ENCODE results near the gene JOSD1. TPM values are rescaled to one million over a fixed set of nuclear protein-coding genes. Genes with fewer than 3 reads are reported as not detected.

JOSD1 gene
- total RNA-seq, 1 donor, result 86.1 TPM

DNA sequence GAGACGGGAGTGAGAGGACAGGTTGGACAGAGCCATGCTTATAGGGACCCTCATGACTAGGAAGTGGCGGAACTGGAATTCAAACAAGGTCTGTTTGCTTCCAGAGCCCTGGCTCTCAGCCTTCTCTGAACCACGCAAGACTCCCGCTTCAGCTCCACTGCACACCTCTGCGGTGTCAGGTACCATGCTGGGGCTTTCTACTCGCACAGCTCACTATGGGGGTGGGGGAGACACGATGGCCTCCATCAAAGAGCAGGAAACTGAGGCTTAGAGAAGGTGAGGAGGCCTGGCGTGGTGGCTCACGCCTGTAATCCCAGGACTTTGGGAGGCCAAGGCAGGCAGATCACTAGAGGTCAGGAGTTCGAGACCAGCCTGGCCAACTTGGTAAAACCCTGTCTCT lies 40.8 kb upstream of the JOSD1 start:
- no peak for TF ChIP-seq CTCF (IDR thresholded peaks at IDR 0.05; ENCODE audit: extremely low read depth, low read depth, low read length)
- H2AFZ ChIP-seq (ENCODE audit: low read length), result no peak overlapping the region
- DNase-seq (ENCODE audit: insufficient read length, low spot score, missing footprints), result peak; percentile 53
- no peaks in the 10 kb centered on the region for H3K4me1 ChIP-seq (ENCODE audit: insufficient read depth, low read length)
- H3K4me3 ChIP-seq (ENCODE audit: insufficient read depth, low read length), result no peak overlapping the region
- H3K27ac ChIP-seq (ENCODE audit: low read depth, low read length), result no peak overlapping the region
- H3K4me2 ChIP-seq (ENCODE audit: insufficient read depth, low read length), result no peak overlapping the region
- no peaks in the 10 kb centered on the region for H3K79me2 ChIP-seq (ENCODE audit: insufficient read depth, low read length)
- no peaks in the 10 kb centered on the region for H3K9me3 ChIP-seq (ENCODE audit: low read depth, low read length)
- peaks cover 3% of the 10 kb centered on the region for H4K20me1 ChIP-seq (ENCODE audit: insufficient read depth, low read length)
- H3K36me3 ChIP-seq (ENCODE audit: insufficient read depth, low read length), result peaks cover 84% of the 10 kb centered on the region
- no peaks in the 10 kb centered on the region for H3K27me3 ChIP-seq (ENCODE audit: insufficient read depth, low read length)

DNA sequence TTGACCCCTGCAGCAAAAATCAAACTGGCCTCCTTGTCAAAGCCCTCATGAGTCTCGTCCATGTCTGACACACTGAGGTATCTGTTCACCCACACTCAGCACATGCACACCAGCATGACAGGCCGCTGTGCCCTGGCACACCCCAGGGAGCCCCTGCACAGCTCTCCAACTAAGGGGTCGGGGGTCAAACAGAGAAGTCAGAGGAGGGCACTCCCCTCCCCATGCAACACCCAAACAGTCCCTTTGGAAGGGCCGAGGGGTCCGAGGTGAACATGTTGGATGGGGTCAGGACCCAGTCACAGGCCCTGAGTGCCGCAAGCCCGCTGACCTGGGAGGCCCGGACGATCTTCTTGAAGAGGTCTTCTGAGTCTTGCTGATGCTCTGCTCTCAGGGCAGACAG lies 40.4 kb upstream of the JOSD1 start:
- H3K79me2 ChIP-seq (ENCODE audit: insufficient read depth, low read length), result no peaks in the 10 kb centered on the region
- TF ChIP-seq CTCF (IDR thresholded peaks at IDR 0.05; ENCODE audit: extremely low read depth, low read depth, low read length), result no peak
- H3K27ac ChIP-seq (ENCODE audit: low read depth, low read length), result no peak overlapping the region
- H3K27me3 ChIP-seq (ENCODE audit: insufficient read depth, low read length), result no peaks in the 10 kb centered on the region
- H2AFZ ChIP-seq (ENCODE audit: low read length), result no peak overlapping the region
- H3K36me3 ChIP-seq (ENCODE audit: insufficient read depth, low read length), result peaks cover 84% of the 10 kb centered on the region
- H3K9me3 ChIP-seq (ENCODE audit: low read depth, low read length), result no peaks in the 10 kb centered on the region
- no peak for DNase-seq (ENCODE audit: insufficient read length, low spot score, missing footprints)
- H3K4me2 ChIP-seq (ENCODE audit: insufficient read depth, low read length), result no peak overlapping the region
- no peak overlapping the region for H3K4me3 ChIP-seq (ENCODE audit: insufficient read depth, low read length)
- H4K20me1 ChIP-seq (ENCODE audit: insufficient read depth, low read length), result peaks cover 3% of the 10 kb centered on the region
- H3K4me1 ChIP-seq (ENCODE audit: insufficient read depth, low read length), result no peaks in the 10 kb centered on the region

DNA sequence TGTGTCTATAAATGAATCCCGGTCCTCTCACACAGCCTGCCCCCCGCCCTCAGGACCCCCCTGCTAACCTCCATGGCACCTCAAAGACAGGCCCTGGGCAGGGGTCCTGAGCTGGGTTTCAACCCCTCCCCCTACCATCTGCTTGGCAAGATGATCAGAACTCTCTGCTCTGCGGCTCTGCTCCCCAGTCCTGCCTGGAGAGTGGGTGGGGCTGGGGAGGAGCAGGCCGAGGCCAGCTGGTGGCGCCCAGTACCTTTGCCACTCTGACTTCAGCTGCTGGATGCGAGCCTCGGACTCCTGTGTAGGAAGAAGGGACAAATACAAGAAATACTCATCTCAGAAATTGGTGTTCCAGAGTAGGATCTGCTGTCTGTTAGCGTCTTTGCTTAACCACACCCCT lies 40.0 kb upstream of the JOSD1 start:
- no peak overlapping the region for H2AFZ ChIP-seq (ENCODE audit: low read length)
- H3K9me3 ChIP-seq (ENCODE audit: low read depth, low read length), result no peaks in the 10 kb centered on the region
- no peak for TF ChIP-seq CTCF (IDR thresholded peaks at IDR 0.05; ENCODE audit: extremely low read depth, low read depth, low read length)
- DNase-seq (ENCODE audit: insufficient read length, low spot score, missing footprints), result peak; percentile 56
- H3K4me1 ChIP-seq (ENCODE audit: insufficient read depth, low read length), result no peaks in the 10 kb centered on the region
- no peak overlapping the region for H3K4me2 ChIP-seq (ENCODE audit: insufficient read depth, low read length)
- peaks cover 3% of the 10 kb centered on the region for H4K20me1 ChIP-seq (ENCODE audit: insufficient read depth, low read length)
- no peak overlapping the region for H3K27ac ChIP-seq (ENCODE audit: low read depth, low read length)
- H3K27me3 ChIP-seq (ENCODE audit: insufficient read depth, low read length), result no peaks in the 10 kb centered on the region
- H3K36me3 ChIP-seq (ENCODE audit: insufficient read depth, low read length), result peaks cover 84% of the 10 kb centered on the region
- H3K4me3 ChIP-seq (ENCODE audit: insufficient read depth, low read length), result no peak overlapping the region
- H3K79me2 ChIP-seq (ENCODE audit: insufficient read depth, low read length), result no peaks in the 10 kb centered on the region

GRCh38 chr22:38740116-38740723 lies 39.5 kb upstream of the JOSD1 start:
- Histone ChIP-seq H3K27ac (ENCODE audit: low read depth, low read length) (no peak overlapping the region), H4K20me1 (ENCODE audit: insufficient read depth, low read length) (peaks cover 3% of the 10 kb centered on the region), H3K4me3 (ENCODE audit: insufficient read depth, low read length) (no peak overlapping the region), H3K9me3 (ENCODE audit: low read depth, low read length) (no peaks in the 10 kb centered on the region), H2AFZ (ENCODE audit: low read length) (no peak overlapping the region), H3K4me2 (ENCODE audit: insufficient read depth, low read length) (no peak overlapping the region), H3K27me3 (ENCODE audit: insufficient read depth, low read length) (no peaks in the 10 kb centered on the region), H3K79me2 (ENCODE audit: insufficient read depth, low read length) (no peaks in the 10 kb centered on the region), H3K36me3 (ENCODE audit: insufficient read depth, low read length) (peaks cover 84% of the 10 kb centered on the region), H3K4me1 (ENCODE audit: insufficient read depth, low read length) (no peaks in the 10 kb centered on the region)
- DNase-seq (ENCODE audit: insufficient read length, low spot score, missing footprints), result peak; percentile 88
- TF ChIP-seq CTCF (IDR thresholded peaks at IDR 0.05; ENCODE audit: extremely low read depth, low read depth, low read length), result no peak

All from osteoblast (primary cell).